ENCODE data around the gene CHMP4A.

DNA sequence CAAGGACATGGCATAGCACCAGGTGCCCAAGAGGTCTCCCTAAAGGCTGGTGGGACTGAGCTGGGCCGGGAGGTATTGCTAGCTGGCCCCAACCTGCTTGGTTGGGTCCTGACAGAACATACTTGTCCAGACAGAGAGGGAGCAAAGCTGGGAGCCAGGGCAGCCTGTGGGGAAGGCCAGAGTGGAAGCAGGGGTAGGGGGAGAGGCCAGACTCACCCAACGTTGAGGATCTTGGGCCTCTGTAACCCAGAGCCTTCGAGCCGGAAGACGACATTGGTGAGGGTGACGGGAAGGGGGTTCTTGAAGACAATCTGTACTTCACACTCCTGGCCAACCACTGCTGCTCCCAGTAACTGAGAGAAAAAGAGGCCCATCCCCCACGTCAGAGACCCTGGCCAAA is 40.6 kb upstream of the CHMP4A start:
- TF ChIP-seq TAL1 (IDR thresholded peaks at IDR 0.05): no peak
- no peak for TF ChIP-seq CTCF (IDR thresholded peaks at IDR 0.05 in 2 of 3, conservative IDR thresholded peaks at IDR 0.05 in 1 of 3; ENCODE audit: insufficient read depth in 2 of 3, low read depth in 1 of 3, low read length in 3 of 3)
- TF ChIP-seq, protein P1, sequence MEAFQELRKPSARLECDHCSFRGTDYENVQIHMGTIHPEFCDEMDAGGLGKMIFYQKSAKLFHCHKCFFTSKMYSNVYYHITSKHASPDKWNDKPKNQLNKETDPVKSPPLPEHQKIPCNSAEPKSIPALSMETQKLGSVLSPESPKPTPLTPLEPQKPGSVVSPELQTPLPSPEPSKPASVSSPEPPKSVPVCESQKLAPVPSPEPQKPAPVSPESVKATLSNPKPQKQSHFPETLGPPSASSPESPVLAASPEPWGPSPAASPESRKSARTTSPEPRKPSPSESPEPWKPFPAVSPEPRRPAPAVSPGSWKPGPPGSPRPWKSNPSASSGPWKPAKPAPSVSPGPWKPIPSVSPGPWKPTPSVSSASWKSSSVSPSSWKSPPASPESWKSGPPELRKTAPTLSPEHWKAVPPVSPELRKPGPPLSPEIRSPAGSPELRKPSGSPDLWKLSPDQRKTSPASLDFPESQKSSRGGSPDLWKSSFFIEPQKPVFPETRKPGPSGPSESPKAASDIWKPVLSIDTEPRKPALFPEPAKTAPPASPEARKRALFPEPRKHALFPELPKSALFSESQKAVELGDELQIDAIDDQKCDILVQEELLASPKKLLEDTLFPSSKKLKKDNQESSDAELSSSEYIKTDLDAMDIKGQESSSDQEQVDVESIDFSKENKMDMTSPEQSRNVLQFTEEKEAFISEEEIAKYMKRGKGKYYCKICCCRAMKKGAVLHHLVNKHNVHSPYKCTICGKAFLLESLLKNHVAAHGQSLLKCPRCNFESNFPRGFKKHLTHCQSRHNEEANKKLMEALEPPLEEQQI (IDR thresholded peaks at IDR 0.05): no peak
- no peak for TF ChIP-seq HMG20A (CRISPR knock-in tag; conservative IDR thresholded peaks at IDR 0.05)
- no peak for TF ChIP-seq EGR1 (conservative IDR thresholded peaks at IDR 0.05)
- TF ChIP-seq, protein P2, sequence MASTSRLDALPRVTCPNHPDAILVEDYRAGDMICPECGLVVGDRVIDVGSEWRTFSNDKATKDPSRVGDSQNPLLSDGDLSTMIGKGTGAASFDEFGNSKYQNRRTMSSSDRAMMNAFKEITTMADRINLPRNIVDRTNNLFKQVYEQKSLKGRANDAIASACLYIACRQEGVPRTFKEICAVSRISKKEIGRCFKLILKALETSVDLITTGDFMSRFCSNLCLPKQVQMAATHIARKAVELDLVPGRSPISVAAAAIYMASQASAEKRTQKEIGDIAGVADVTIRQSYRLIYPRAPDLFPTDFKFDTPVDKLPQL (IDR thresholded peaks at IDR 0.05; ENCODE audit: extremely low read depth, insufficient read length): no peak
- TF ChIP-seq ZBTB7A (IDR thresholded peaks at IDR 0.05; ENCODE audit: borderline replicate concordance, control insufficient read depth, low read depth, low read length): no peak
- TF ChIP-seq GABPA (tag; conservative IDR thresholded peaks at IDR 0.05; ENCODE audit: low read depth): no peak
- TF ChIP-seq SPI1 (IDR thresholded peaks at IDR 0.05; ENCODE audit: borderline replicate concordance, low read depth, low read length): no peak
- TF ChIP-seq NFXL1 (CRISPR knock-in tag; IDR thresholded peaks at IDR 0.05): no peak
- TF ChIP-seq ELK1 (CRISPR knock-in tag; IDR thresholded peaks at IDR 0.05): no peak

Data from K562 (cell line).